Mononuclear cell (primary cell): ENCODE results near the gene MBNL1. TPM values are rescaled to one million over a fixed set of nuclear protein-coding genes. Genes with fewer than 3 reads are reported as not detected.

Experiments
- H3K27me3 ChIP-seq: 2 replicates; pipeline ENCODE4 v1.6.0; 2011; ENCODE audit warnings: low read length, control low read depth; ENCODE audit not compliant: insufficient read depth
- H3K4me1 ChIP-seq: 2 replicates; pipeline ENCODE4 v1.5.1; 2011; ENCODE audit warnings: mild to moderate bottlenecking, low read length, control low read depth; ENCODE audit not compliant: insufficient read depth
- H3K4me3 ChIP-seq: 2 replicates; pipeline ENCODE4 v1.5.1; 2011; ENCODE audit warnings: mild to moderate bottlenecking, low read length, moderate library complexity
- H3K9me3 ChIP-seq: 2 replicates; pipeline ENCODE4 v1.5.1; 2011; ENCODE audit warnings: low read depth, mild to moderate bottlenecking, control low read depth, low read length
- total RNA-seq: library from RNA; depleted of rRNA; stranded (reverse); fragments of >200 nt; gene quantifications from one replicate; pipeline ENCODE4 v1.2.3, GENCODE V29; 2012

MBNL1 gene
- total RNA-seq, 1 donor = 929 TPM

GRCh38 chr3:152278756-152279427 lies 10.2 kb downstream of the MBNL1 start:
- Histone ChIP-seq H3K4me3 (no peak overlapping the region), H3K27me3 (no peaks in the 10 kb centered on the region), H3K9me3 (no peaks in the 10 kb centered on the region), H3K4me1 (peaks cover 61% of the 10 kb centered on the region)

GRCh38 chr3:152279479-152279878 lies 10.8 kb downstream of the MBNL1 start:
- Histone ChIP-seq H3K9me3 (no peaks in the 10 kb centered on the region), H3K27me3 (no peaks in the 10 kb centered on the region), H3K4me1 (peaks cover 63% of the 10 kb centered on the region), H3K4me3 (no peak overlapping the region)

DNA sequence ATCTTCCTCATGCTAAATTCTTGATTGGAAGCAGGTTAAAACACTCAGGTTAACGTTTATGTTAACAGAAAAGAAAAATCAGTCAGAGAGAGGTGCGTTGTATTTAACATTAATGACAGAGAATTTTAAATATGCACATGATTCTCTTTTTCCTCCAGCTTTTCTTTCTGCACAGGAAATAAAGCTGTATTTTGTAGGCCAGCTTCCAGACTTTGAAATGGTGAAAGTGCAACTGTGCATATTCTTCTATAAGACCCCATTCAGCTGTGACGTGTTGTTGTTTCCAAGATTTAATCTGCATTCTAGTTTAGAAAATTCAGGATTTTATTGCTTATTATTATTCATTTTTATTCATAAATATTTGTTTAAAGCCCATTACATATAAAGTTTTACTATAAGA lies 11.8 kb downstream of the MBNL1 start:
- no peaks in the 10 kb centered on the region for H3K27me3 ChIP-seq
- H3K4me1 ChIP-seq = peaks cover 64% of the 10 kb centered on the region
- H3K4me3 ChIP-seq = no peak overlapping the region
- H3K9me3 ChIP-seq = no peaks in the 10 kb centered on the region

DNA sequence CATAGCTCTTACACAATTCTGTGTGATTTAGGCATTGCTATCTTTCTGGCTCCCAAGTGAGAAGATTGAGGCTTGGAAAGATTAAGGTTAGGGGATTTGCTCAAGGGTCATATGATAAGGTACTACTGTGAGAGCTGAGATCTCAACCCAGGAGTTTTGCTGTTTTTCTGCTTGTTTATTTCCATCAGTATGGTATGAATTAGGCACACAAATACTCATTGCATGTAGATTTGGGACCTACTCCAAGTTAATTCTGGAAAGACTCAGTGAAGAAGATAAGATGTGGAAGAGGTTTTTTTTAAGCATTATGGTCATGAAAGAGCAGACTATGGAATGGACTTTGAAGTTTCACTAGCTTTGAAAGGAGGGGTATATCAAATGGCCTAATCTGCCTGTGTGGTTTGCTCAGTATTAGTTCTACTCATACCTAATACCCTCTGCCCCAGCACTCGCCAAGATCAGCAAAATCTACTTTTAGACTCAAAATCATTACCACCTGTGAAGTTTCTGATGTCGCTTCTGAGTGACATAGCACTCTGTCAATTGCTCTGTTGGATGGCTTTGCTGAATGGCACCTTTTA lies 12.5 kb downstream of the MBNL1 start:
- Histone ChIP-seq H3K4me3 (no peak overlapping the region), H3K9me3 (no peaks in the 10 kb centered on the region), H3K27me3 (no peaks in the 10 kb centered on the region), H3K4me1 (peaks cover 66% of the 10 kb centered on the region)

DNA sequence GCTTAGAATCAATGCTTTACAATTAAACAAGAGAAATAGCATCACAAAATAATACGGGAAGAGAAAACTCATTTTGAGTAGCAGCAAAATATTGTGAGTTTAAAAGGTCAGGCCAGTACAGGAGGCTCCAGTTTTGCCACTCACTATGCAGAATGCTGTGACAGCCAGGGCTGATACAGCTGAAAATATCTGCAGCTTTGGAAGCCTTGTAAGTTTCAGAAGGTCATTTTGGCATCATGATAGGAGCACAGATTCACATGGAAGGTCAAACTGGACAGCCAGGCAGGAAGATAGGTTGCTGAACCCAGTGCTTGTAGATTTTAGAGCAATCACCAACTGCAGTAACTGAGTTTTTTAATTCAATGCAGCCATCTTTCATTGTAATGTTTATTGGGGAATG lies 14.1 kb downstream of the MBNL1 start:
- no peaks in the 10 kb centered on the region for H3K27me3 ChIP-seq
- peaks cover 65% of the 10 kb centered on the region for H3K4me1 ChIP-seq
- H3K9me3 ChIP-seq = no peaks in the 10 kb centered on the region
- H3K4me3 ChIP-seq = no peak overlapping the region

DNA sequence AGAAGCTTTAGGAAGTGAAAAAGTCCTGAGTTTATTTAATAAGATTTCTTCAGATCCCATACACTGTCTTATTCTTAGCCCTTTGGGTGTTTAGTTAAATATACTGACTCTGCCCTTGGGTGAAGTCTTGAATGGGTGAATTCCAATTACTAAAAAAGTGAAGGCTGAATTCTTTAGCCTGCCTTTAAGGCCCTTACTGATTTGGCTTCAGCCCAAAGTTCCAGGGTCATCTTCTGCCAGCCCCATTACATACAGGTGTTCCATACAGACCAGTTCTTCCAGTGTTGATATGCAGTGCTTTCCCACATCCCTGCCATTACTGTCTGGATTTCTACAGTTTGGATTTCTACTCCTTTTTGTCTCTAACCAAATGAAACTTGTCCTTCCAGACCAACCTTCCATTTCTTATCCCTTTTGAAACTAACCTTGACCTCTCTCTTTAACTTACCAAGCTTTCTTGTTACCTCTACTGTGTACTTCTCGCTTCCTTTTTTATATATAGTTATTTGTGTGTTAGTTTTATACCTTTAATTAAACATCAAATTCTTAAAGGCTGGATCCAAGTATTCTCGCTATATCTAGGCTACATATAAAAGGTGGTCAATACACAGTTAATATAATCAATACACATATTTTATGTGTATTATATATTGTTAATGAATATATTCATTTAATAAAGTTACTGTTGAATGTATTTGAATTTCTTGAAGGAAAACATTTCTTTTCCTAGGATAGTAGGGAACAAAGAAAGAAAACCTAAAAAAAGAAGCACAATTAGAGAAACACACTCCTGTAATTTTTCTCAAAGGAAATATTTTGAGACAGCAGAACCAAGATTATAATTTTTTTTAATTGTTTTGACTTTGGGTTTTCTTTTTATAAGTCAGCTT lies 15.0 kb downstream of the MBNL1 start:
- H3K9me3 ChIP-seq = no peaks in the 10 kb centered on the region
- no peaks in the 10 kb centered on the region for H3K27me3 ChIP-seq
- no peak overlapping the region for H3K4me3 ChIP-seq
- H3K4me1 ChIP-seq = peaks cover 61% of the 10 kb centered on the region

- Histone ChIP-seq H3K4me1 (peaks cover 50% of the 10 kb centered on the region), H3K27me3 (no peaks in the 10 kb centered on the region), H3K4me3 (no peak overlapping the region), H3K9me3 (no peaks in the 10 kb centered on the region)
These were observed 16.2 kb downstream of the MBNL1 start for GRCh38 chr3:152284906-152285305.

- peaks cover 44% of the 10 kb centered on the region for H3K4me1 ChIP-seq
- H3K4me3 ChIP-seq = no peak overlapping the region
- no peaks in the 10 kb centered on the region for H3K9me3 ChIP-seq
These were observed 16.8 kb downstream of the MBNL1 start for GRCh38 chr3:152285509-152285908.

DNA sequence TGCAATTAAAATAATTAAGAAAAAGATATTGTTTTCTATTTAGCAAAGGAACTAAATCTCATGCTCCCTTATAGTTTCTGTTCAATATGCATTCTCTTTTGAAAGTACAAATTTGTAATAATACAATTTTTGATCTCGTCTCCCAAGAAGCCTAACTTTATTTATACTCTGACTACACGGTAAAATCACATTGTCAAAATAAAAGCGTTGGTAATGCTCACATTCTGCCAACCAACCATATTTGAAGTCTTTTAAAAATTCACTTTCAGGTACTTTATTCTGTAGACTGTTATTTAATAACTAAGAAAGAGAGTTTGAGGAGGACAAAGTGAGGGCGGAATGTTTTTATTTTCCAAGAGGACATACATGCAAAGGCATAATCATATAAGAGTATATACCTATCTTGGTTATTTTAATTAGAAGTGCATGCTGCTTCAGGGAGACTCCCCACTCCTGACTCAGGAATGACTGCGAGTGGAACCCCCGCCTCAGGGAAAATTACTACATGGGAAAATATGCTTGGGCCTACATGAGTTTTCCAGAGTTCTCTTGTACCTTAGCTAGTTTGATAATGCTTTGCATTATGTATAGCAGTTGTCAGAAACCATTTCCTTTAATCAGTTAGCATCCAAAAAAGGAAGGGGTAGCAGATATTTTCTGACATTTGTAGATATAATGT lies 19.3 kb downstream of the MBNL1 start:
- Histone ChIP-seq H3K27me3 (no peaks in the 10 kb centered on the region), H3K4me3 (no peak overlapping the region), H3K9me3 (no peaks in the 10 kb centered on the region), H3K4me1 (peaks cover 45% of the 10 kb centered on the region)

More at GRCh38 chr3:152285509-152285908, 16.8 kb downstream of the MBNL1 start:
- no peaks in the 10 kb centered on the region for H3K27me3 ChIP-seq

DNA sequence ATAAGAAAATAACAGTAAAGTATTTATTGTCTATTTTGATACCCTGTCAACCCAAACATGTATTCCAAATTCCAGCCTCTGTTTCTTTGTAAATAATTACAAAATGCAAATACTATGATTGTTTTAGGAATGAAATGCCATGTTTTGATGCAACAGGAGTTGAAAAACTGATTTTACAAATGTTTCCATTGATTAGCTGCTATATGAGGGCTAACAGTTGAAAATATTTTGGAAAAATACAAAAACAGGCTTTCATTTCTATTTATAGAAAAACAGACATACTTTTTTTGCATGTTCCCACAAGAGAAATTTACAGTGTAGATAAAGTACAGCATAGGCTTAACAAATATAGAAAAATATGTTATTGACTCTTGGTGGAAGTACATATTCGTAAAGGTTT lies 20.0 kb downstream of the MBNL1 start:
- Histone ChIP-seq H3K9me3 (no peaks in the 10 kb centered on the region), H3K4me3 (no peak overlapping the region), H3K4me1 (peaks cover 43% of the 10 kb centered on the region), H3K27me3 (no peaks in the 10 kb centered on the region)

DNA sequence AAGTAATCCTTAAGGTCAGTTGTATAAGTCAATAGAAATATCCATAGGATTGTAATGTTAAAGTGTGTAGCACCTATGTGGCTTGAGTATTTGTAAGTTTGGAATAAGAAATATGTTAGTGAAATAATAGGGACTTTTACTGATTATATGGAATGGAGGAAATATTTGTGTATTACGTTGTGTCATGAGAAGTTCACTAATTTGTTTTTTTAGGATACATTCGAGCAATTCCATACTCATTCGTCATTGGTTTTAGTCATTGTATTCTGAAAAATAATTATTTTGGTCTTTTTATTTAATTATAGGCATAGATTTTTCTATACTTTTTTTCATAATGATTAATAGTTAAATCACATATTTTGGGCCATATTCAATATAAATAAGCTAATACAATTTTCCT lies 21.0 kb downstream of the MBNL1 start:
- Histone ChIP-seq H3K4me1 (peaks cover 41% of the 10 kb centered on the region), H3K4me3 (no peak overlapping the region)

GRCh38 chr3:152290374-152290773 lies 21.6 kb downstream of the MBNL1 start:
- no peak overlapping the region for H3K4me3 ChIP-seq
- H3K27me3 ChIP-seq = no peaks in the 10 kb centered on the region
- no peaks in the 10 kb centered on the region for H3K9me3 ChIP-seq
- peaks cover 38% of the 10 kb centered on the region for H3K4me1 ChIP-seq

More for the DNA sequence above, 21.0 kb downstream of the MBNL1 start:
- Histone ChIP-seq H3K9me3 (no peaks in the 10 kb centered on the region), H3K27me3 (no peaks in the 10 kb centered on the region)

DNA sequence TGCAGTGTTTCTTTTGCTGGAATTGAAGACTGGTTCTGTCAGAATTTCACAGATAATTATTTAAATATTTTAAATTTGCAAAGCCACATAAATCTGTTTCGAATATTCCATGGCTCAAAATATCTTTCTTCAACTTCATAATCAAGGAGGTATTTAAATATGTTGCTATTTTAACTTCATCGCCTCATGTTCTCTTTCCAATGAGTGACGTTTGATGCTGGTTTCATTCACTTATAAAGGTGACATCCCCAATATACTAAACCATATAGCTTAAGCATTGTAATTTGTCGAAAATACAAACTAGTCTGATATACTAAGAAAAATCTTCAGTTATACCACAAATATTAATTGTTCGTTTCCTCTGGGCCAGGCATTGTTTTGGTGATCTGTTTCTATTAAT lies 22.5 kb downstream of the MBNL1 start:
- Histone ChIP-seq H3K4me3 (no peak overlapping the region), H3K27me3 (no peaks in the 10 kb centered on the region), H3K4me1 (peaks cover 42% of the 10 kb centered on the region), H3K9me3 (no peaks in the 10 kb centered on the region)

GRCh38 chr3:152291649-152292066 lies 22.9 kb downstream of the MBNL1 start:
- Histone ChIP-seq H3K4me3 (no peak overlapping the region), H3K9me3 (no peaks in the 10 kb centered on the region), H3K4me1 (peaks cover 45% of the 10 kb centered on the region), H3K27me3 (no peaks in the 10 kb centered on the region)

DNA sequence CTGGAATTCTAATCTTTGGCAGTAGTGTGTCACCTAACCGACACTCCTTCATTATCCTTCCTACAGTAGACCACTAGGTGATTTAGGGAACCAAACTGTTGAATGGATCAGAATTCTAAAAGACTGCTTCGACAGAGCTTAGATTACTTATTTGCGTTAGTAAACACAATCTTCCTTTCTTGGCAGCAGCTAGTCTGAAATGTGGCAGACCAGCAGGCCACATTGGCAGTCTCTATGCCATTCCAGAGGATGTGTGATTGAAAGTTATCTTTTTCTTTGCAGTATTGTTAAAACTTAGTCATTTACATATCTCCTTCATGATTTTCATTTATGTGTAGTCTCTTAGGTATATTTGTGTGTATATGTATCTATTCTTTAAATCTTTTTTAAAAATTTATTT lies 23.6 kb downstream of the MBNL1 start:
- Histone ChIP-seq H3K27me3 (no peaks in the 10 kb centered on the region), H3K4me1 (peaks cover 47% of the 10 kb centered on the region), H3K4me3 (no peak overlapping the region), H3K9me3 (no peaks in the 10 kb centered on the region)
